HG03196 (cell line): ENCODE measurements around the gene SLC17A9.

Experiments
- ATAC-seq: cut with Tn5 transposase; IDR thresholded peaks from one replicate; pipeline ENCODE4 v1.9.1; 2021; ENCODE audit not compliant: unreplicated experiment

Gene SLC17A9

DNA sequence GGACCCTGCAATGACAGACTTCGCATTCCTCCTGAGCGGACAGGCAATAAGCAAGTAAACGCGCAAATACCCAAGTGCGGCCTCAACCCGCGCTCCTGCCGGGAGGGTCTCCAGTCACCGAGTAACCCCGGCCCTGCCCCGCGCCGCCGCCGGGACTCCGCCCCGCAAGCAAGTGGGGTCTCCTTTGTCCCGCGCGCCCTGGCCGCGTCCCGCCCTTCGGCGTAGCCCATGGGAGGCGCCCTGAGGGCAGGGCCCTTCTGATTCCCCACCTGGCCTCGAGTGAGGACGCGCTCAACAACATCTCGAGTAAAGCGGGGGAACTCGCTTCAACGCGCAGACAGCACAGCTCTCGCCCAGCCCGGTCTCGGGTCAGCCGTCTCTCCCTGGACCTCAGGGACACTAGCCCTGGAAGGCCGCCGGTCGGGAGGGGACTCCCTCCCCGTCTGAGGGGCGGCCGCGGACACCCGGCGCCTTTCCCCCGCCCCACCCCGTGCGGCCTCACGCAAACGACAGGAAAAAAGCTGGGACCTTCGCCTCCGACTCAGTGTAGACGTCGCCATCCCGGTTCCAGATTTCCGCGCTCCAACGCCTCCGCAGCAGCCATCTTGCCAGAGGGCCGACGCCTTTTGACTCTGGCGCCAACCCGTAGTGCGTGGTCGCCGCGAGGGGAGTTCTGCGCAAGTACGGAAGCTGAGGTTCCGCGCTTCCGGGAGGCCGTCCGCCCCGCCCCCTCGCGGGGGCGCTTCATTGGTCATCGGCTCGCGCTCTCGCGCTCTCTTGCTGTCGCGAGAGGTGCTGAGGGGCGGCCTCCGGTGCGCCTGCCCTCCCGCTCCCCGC lies 15.0 kb upstream of the SLC17A9 start:
- ATAC-seq = peak; percentile 76

DNA sequence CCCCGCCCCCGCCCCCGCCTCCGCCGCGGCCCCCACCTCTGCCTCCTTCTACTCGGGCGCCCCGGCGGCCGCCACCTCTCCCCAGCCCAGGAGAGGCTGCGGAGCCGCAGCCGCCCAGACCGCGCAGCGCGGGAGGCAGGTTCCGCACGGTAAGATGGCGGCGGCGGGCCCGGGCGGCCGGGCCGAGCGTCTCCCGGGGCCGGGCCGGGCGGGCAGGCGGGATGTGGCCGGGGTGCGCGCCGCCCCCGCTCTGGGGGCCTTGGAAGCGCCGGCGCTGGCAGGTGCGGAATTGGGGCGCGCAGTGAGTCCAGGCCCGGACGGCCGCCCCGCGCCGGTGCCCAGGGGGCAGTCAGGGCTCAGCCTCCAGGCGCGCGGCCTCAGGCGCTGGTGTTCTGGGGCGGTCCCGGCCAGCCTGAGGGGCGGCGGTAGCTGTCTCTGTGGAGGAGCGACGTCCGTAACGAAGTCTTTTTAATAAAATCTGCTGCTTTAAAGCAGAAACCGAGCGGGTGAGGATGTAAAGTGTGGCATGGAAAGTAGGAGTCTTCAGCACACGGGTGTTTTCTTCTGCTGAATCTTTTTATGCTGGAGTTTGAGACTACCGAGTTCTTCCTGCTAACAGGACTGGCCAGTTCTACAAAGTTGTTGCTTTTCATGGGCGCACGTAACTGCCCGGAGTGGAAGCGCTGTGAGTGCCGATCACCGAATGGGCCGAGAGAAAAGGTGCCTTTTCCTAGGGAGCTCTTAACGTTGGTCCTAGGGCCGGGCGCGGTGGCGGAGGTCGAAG lies 14.2 kb upstream of the SLC17A9 start, which contains the start of gene GID8:
GID8 (plus strand) TSS at position 43 of the 784 bp plus-strand sequence. CDS start 3,356 bp downstream, outside the sequence.
- peak; percentile 39 for ATAC-seq

DNA sequence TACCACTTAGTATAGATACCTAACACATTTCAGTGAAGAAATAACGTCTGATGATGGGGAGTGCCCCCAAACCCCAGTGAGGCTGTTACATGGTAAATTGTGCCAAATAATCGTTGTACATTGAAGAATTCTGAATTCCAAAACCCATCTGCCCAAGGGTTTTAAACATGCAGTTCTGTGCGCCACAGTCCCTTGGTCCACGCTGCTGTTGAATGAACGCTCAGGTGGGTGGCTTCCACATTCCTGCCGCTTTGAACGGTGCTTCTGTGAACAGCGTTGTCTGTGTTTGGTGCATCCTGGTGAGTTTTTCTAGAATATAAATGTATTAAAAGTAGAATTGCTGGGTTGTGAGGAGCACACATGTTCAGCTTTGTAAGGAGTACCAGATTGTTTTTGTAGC lies 11.6 kb upstream of the SLC17A9 start:
- no peak for ATAC-seq

DNA sequence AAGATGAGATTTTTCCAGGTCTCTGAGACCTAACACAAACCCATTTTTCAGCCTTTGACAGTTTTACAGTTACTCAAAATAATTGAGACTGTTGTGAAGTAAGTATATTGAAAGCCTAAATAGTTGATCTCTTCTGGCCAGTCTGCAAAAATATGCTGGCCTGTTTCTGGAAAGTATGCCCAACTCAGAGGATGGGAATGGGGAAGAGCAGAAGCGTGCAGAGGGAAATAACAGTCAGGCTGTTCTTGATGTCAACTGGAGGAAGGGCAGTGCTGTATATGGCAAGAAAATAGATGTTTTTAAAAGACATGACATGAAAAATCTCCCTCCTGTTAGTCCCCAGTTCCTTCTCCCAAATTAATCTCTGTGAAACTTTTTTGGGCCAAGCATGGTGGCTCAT lies 10.7 kb upstream of the SLC17A9 start:
- no peak for ATAC-seq

DNA sequence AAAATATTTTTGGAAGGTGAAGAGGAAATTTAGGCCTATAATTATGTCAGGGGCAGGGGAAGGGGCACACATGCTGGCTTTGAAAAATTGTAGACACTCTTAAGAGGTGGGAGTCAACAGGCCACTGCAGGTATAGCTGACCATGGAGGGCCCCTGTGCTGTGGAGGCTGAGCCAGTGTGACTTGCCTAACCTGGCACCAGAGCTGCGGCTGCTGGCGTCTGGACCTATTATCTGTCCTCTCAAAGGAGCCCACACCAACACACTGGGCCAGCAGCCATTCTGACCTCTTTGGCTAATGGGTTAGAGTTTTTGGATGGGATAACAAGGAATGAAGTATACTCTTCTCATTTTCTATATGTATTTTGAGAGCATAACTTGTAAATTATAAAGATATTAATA lies 10.1 kb upstream of the SLC17A9 start:
- no peak for ATAC-seq

DNA sequence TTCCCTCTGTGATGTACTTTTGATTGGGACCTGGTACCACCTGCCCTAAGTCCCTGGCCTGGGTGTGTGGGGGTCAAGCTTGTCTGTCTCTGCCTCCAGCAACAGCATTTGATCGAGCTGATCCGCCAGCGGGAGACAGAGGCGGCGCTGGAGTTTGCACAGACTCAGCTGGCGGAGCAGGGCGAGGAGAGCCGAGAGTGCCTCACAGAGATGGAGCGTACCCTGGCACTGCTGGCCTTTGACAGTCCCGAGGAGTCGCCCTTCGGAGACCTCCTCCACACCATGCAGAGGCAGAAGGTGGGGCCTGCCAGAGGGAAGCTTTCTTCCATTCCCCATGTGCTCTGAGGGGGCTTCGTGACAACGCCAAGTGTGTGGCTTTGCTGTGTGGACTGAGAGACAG lies 9.1 kb upstream of the SLC17A9 start:
- ATAC-seq = no peak

DNA sequence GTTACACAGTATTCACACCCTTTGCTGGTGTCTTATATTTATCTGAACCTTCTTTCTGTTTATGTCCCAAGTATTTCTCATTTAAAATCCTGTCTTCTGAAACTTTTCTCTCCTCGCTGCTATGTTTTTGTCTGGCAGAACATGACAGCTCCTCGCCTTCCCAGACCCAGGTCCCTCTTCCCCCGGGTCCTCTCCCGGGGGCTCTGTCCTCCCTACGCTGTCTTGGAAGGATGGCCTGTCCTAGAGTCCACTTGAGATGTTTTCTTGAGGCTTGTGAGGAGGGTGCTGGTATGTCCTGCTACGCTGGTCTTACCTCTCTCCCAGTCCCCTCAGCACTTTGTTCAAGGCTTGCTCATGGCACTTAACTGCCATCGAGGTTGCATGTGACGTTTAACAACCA lies 8.3 kb upstream of the SLC17A9 start:
- no peak for ATAC-seq

DNA sequence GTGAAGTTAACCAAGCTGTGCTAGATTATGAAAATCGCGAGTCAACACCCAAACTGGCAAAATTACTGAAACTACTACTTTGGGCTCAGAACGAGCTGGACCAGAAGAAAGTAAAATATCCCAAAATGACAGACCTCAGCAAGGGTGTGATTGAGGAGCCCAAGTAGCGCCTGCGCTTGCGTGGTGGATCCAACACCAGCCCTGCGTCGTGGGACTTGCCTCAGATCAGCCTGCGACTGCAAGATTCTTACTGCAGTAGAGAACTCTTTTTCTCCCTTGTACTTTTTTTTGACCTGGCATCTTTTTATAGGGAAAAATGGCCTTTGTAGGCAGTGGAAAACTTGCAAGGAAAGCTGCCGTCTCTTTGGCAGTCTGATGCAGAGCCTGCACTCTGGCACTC lies 7.8 kb upstream of the SLC17A9 start:
- ATAC-seq = no peak

DNA sequence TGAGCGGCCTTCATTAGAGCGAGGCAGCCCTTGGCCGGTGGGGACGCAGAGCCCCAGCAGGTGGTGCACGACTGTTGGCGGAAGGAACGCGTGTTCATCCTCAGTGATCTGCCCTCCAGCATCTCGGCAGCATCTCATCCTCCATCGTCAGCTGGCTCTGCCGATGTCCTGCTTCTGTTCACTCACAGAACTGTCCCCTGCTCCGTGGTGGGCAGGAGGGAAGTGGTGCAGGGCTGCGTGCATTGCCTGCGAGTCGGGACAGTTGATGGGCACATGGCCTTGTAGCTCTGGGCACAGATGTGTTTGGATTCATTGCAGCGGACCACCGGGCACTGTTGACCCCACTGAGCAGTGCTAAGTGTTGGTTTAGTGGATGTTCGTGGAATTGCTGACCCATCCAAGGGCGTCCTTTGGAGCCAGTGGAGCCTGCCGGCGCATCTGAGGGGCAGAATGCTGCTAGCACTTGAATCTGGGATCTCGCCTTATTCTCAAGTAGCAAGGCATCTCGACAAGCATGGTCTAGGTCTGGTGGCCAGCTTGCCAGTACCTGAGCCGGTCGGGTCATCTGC lies 6.7 kb upstream of the SLC17A9 start:
- ATAC-seq = no peak

DNA sequence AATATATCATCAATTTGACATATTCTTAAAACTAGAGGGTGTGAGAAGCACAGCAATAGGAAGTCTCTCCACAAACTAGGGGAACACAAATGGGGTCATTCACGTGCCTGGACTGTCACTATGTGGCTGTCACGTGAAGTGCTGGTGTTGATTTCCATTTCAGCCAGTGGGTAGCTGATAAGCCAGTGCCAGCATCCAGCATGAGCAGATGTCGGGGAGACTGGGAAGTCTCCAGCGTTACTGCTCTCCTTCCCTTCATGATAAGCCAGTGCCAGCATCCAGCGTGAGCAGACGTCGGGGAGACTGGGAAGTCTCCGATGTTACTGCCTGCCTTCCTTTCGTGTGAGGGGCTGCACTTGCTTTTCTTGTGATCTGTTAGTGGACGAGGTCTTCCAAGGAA lies 5.6 kb upstream of the SLC17A9 start:
- ATAC-seq = no peak

DNA sequence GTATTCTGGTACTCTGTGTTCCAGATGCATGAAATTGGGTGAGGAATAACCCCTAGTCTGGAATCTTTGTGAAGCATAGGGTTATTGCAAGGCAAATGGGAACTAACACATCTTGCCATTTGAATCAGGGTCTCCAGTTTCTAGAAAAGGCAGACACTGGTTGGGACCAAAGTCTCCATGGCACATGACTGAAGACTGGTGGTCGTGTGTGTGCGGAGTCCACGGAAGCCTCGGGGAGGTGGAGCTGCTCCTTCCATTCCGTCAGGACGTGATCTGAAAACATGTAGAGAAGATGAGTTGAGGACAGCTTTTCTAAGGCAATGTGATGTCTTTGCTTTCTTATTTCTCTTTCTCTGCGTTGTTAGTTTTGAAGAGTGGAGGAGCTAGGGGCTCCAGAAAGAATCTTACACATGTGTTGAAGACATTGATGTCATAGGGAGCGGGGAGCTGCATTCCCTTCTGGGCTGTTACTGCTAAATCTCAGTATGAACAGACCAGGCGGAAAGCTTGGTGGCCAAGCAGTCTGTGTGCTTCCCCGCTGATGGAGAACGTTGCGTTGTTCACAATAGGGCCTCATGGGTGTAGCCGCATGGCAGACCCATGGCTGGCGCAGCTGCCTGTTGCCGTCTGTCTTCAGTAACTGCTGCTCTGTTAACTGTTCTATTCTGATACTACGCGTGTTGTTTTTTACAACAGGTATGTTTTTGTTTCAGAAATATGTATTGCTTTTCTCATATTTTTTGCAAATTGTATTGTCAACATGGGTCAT lies 4.8 kb upstream of the SLC17A9 start:
- ATAC-seq = no peak

DNA sequence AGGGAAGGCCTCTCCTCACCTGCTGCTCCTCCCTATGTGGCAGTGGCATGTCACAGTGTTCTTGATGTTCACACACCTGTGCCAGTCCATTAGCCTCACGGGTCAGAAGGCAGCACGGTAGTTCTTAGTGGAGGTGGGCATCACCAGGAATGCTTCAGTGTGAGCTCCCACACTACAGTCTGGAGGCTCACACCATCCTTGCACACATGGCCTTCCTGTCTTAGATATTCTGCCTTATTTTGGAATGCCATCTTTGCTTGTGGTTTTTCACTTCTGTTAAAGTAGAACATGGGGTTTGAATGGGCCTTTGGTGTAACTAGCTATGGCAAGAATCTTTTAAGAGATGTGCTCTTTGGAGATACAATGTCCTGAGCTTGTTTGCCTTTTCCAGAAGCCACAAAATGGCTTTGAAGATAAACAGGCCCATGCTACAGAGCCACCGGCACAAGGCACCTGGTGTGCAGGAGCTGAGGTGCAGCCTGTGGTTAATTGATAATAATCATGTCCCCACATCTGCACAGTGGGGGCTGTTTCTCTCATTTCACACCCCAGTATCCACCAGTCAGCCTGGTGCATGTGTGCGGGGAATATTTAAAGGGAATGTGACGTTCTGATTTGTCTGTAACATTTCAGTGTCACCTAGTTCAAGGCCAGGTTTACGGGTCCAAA lies 3.2 kb upstream of the SLC17A9 start:
- ATAC-seq = no peak

DNA sequence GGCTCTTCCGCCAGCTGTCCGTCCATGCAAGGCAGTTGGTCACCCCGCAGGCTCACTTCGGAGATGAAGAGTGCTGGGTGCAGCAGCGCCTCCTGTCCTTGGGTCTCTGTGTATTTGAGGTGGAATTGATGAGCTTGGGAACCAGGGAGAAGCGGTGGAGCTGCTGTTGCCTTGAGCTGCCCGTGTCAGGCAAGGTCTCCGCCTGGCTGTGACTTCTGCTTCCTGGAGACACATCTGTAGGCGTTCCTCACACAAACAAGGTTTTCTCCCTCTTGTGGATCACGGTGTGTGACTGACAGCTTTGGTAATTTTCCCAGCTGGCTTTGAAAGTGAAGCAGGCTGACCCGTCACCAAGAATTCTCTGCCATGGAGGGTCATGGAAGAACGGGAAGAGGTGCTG lies 2.5 kb upstream of the SLC17A9 start:
- ATAC-seq = no peak

DNA sequence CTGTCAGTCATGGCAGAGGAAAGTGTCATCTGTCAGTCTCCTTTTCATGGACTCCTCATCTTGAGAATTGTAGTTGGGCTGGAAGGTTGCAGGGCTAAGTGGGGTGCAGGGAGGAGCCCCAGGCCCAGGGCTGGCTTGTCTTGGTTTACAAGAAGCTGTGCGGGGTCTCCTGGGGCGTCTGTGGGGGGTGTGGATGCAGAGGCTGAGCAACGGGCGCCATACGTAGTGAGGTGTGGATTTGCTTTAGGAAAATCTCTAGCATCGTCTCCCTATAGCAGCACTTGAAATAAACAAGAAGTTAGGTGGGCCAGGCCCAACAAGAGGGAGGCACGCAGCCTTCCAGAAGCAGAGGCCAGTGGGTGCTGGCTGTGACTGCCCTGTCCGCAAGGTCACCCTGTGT lies 1.8 kb upstream of the SLC17A9 start:
- no peak for ATAC-seq

DNA sequence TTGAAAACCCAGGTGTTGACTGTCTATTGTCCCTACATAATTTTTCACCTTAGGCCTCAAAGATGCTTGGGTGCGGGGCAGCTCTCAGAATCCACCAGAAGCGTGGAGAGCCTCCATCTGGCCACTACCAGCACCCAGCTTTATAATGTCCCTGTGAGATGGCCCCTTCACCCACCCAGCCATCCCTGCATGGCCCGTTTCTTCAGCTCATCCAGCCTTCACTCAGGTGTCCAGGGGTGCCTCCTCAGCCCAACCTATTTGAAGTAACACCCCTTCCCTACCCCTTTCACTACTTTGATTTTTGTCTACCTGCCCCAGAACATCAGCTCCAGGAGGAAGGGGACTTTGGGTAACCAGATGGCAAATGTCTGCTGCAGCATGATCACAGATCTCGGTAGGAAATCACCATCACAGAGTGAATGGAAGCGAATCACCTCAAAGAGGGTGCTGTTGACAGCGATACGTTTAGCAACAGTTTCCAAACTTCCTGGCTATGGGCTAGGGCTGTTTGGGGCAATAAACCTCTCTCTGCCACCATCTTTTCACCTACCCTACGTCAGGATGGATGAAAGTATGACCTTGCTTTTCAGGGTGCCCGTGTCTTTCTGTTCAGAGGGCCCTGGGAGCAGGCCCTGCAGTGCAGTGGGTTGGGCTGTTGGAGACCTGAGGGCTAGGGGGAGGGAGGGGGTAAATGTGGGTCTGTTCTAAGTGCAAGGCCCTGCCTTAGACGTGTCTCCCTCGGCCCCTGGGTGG lies 1.2 kb upstream of the SLC17A9 start:
- no peak for ATAC-seq

DNA sequence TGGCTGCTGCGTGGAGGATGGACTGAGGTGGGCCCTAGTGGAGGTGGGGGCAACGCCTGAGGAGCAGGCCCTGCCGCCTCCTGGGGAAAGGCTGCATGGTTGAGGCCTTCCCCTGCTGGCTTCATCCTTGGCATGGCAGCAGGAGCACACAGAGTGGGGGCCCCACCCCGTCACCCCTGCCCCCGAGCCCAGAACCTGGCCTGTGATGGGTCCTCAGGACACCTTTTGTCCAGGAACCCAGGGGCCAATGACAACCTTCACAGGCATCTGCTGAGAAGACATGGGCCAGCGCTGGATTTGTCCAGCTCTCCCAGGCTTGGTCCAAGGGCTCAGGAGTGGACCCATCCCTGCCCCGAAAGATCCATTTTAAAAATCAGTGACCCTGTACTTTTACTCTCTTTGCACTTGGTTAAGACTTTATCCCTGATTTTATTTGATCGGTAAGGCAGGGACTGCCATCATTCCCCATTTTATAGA lies 575 bp upstream of the SLC17A9 start:
- no peak for ATAC-seq

DNA sequence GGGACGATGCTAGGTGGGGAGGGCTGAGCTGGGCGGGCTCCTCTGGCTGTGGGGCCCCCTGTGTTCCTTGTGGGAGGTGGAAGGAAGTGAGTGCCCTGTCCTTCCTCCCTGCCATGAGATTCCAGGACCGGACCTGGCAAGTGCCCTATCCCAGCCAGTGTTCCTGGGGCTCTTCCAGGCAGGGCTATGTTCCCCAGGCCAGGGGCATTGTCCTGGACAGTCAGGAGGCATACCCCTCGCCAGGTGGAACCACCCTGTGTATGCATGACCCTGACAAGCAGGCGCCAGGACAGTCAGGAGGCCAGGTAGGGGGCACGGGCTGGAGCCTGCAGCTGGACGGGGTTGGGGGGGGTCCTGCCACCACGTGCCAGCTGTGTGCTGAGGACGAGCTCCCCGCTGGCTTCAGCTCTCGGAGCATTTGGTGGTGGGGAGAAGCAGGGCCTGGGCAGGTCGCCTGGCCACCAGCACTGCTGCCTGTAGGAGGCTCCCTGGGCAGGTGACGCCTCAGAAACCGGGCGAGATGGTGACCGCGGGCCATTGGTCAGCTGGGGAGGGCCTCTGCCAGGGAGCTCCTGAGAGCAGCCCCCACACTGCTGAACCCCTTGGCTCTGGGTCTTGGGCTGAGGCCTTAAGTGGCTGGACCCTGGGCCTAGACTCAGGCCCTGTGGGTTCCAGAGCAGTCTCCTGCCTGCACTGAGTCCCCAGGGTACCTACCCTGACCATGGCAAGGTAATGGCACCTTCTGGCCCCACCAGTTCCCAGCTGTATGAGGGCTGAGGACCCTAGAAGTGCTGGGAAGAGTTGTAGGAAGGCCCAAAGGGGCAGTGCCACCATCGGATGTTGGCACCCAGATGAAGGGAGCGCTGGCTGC lies 694 bp downstream of the SLC17A9 start:
- ATAC-seq = no peak

DNA sequence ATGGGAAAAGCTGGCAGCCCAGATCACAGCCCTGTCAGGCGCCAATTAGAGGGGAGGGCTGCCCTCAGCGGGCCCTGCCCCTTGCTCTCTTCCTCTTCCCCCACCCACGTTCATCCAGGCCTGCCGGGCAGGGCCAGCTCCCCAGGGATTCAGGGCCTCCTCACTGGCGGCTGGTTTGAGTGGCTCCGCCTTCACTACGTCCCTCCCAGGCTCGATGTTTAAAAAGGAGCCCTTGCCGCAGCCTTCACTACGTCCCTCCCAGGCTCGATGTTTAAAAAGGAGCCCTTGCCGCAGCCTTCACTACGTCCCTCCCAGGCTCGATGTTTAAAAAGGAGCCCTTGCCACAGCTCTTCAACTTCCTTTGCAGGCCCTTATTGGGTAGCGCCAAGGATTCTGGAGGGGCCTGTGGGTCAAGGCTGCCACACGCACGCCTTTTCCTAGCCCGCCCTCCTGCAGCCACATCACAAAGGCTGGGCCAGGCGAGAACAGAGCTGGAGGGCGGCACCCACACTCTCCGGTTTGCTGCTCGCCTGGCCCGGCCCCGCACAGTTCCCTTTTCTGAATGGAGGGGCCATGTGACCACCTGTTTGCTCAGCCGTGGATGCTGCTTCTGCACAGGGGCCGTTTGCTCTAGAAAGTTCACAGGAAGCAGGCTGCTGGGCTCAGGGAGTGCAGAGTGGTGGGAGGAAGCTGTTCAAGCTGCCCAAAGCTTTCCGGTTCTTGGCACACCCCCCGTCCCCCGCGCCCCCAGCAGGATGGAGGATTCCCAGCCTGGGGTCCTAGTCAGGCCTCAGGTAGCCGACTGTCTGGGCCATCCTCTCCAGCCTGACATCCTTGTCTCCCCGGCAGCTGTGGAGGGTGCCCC lies 1.6 kb downstream of the SLC17A9 start:
- peak; percentile 76 for ATAC-seq
